PC-3 (cell line): ENCODE results near the gene L3MBTL4. TPM values are rescaled to one million over a fixed set of nuclear protein-coding genes. Genes with fewer than 3 reads are reported as not detected.

Experiments
- ATAC-seq: fragments of 200-7000 bp; cut with Tn5 transposase; 2 replicates; pipeline ENCODE4 v1.9.1; 2020; ENCODE audit warnings: mild to moderate bottlenecking, moderate library complexity
- BruUV-seq: library from RNA; stranded (reverse); fragments of 400-500 nt; replicated peaks from 2 replicates; lab custom pipeline; 2021; lab: Mats Ljungman, UMichigan
- CTCF ChIA-PET: fragments of 300-600 bp; sonication (Branson Sonifier 250); formaldehyde crosslinking; loops from one replicate; lab custom pipeline; 2022; ENCODE audit warnings: antibody characterized with exemption; lab: Charles Lee
- POLR2A ChIA-PET: fragments of 300-600 bp; sonication (Branson Sonifier 250); formaldehyde crosslinking; loops from one replicate; lab custom pipeline; 2022; ENCODE audit warnings: antibody characterized with exemption; ENCODE audit not compliant: unreplicated experiment; lab: Charles Lee
- DNase-seq: peaks from one replicate; pipeline ENCODE4 v3.0.0-alpha.2; 2015
- H2AFZ ChIP-seq: fragments of 300-600 bp; sonication (generic); 2 replicates; pipeline ENCODE4 v1.6.0; 2016; ENCODE audit warnings: antibody characterized with exemption, low read length
- H3F3A ChIP-seq: fragments of 300-600 bp; sonication (generic); one replicate; pipeline ENCODE4 v1.6.0; 2017; ENCODE audit warnings: antibody characterized with exemption, low read length, control low read depth, mild to moderate bottlenecking; ENCODE audit not compliant: unreplicated experiment
- H3K27ac ChIP-seq: fragments of 300-600 bp; sonication (generic); 2 replicates; pipeline ENCODE4 v1.5.1; 2016; ENCODE audit warnings: mild to moderate bottlenecking, low read length
- H3K27me3 ChIP-seq: fragments of 300-600 bp; sonication (generic); 2 replicates; pipeline ENCODE4 v1.6.1; 2016; ENCODE audit warnings: low read length, mixed read lengths
- H3K36me3 ChIP-seq: fragments of 300-600 bp; sonication (generic); 2 replicates; pipeline ENCODE4 v1.6.1; 2016; ENCODE audit warnings: low read depth, mixed run types, low read length, mixed read lengths
- H3K4me1 ChIP-seq: fragments of 300-600 bp; sonication (generic); 2 replicates; pipeline ENCODE4 v1.5.1; 2016; ENCODE audit warnings: low read length; ENCODE audit not compliant: insufficient read depth
- H3K4me2 ChIP-seq: fragments of 300-600 bp; sonication (generic); 2 replicates; pipeline ENCODE4 v1.6.0; 2016; ENCODE audit warnings: low read length
- H3K4me3 ChIP-seq: fragments of 300-600 bp; sonication (generic); 2 replicates; pipeline ENCODE4 v1.5.1; 2016; ENCODE audit warnings: mild to moderate bottlenecking, low read length, mixed read lengths
- H3K79me2 ChIP-seq: fragments of 300-600 bp; sonication (generic); 2 replicates; pipeline ENCODE4 v1.6.1; 2017; ENCODE audit warnings: low read length, mixed read lengths
- H3K9ac ChIP-seq: fragments of 300-600 bp; sonication (generic); 2 replicates; pipeline ENCODE4 v1.6.0; 2016; ENCODE audit warnings: mild to moderate bottlenecking, low read length
- H3K9me2 ChIP-seq: fragments of 300-600 bp; sonication (generic); replicated peaks from 2 replicates; pipeline ENCODE4 v1.6.1; 2016; ENCODE audit warnings: mixed run types, low read length, mixed read lengths
- H3K9me3 ChIP-seq: fragments of 300-600 bp; sonication (generic); 2 replicates; pipeline ENCODE4 v1.6.1; 2016; ENCODE audit warnings: low read length, mixed read lengths
- H4K20me1 ChIP-seq: fragments of 300-600 bp; sonication (generic); 2 replicates; pipeline ENCODE4 v1.6.1; 2016; ENCODE audit warnings: low read length, mixed read lengths
- EZH2 ChIP-seq: fragments of 300-600 bp; sonication (generic); IDR thresholded peaks from one replicate; pipeline ENCODE4 v1.6.1; 2017; ENCODE audit warnings: antibody characterized with exemption, mild to moderate bottlenecking, low read length; ENCODE audit not compliant: unreplicated experiment
- EZH2phosphoT487 ChIP-seq: fragments of 300-600 bp; sonication (generic); IDR thresholded peaks from 2 replicates; pipeline ENCODE4 v1.6.1; 2018; ENCODE audit warnings: mild to moderate bottlenecking, antibody characterized with exemption, low read length, borderline replicate concordance
- intact Hi-C: fragments of 100-400 bp; cut with micrococcal nuclease; formaldehyde crosslinking; loops from 2 replicates; pipeline ENCODE4 v1.9.0; 2023
- total RNA-seq: library from RNA; depleted of rRNA; stranded (reverse); fragments of >200 nt; gene quantifications from 2 replicates; pipeline ENCODE4 v1.2.3, GENCODE V29; 2014
- TF ChIP-seq, protein P1 (sequence below): fragments of 300-600 bp; sonication (generic); conservative IDR thresholded peaks from 2 replicates; pipeline ENCODE4 v1.5.1; 2017; ENCODE audit warnings: antibody characterized with exemption, low read depth, mild to moderate bottlenecking, low read length

The L3MBTL4 gene
- total RNA-seq, 1 experiment from 2014 or later: 0.47 TPM

- Histone ChIP-seq H3K27ac (no peak overlapping the region), H3F3A (no peaks in the 10 kb centered on the region), H3K36me3 (no peaks in the 10 kb centered on the region), H3K4me2 (no peak overlapping the region), H3K9me2 (no peaks in the 10 kb centered on the region), H3K27me3 (no peaks in the 10 kb centered on the region), H3K79me2 (no peaks in the 10 kb centered on the region), H4K20me1 (no peaks in the 10 kb centered on the region), H3K9ac (no peak overlapping the region), H2AFZ (no peak overlapping the region), H3K4me1 (peaks cover 5% of the 10 kb centered on the region; the same call in 1 of the 2 replicates), H3K9me3 (no peaks in the 10 kb centered on the region), H3K4me3 (no peak overlapping the region)
- no peak for TF ChIP-seq EZH2
- no peak for ATAC-seq
- intact Hi-C loops: no loop called here
- no peak for DNase-seq
- POLR2A ChIA-PET: no interaction called here
- CTCF ChIA-PET: no interaction called here
- BruUV-seq: no TSS peak
Observed at GRCh38 chr18:5964996-5965395, 449.7 kb downstream of the L3MBTL4 start.

DNA sequence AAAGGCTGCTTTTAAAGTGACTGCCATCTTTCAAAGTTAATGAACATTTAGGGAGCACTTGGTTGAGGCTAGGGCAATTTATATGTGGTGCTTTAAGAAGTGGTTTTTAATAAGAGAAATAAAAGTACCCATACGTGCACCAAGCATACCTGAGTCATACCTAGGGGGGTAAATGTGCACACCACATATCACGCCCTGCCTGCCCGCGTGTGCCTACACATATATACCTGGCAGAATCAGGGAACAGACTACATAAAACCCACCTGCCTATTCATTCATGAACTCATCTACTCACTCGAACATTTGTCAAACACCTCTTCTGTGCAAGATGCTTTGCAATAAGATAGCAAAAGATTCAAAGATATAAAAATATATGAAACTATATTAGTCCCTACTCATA is 450.1 kb downstream of the L3MBTL4 start:
- H3K9ac ChIP-seq: no peak overlapping the region
- H3K9me2 ChIP-seq: no peaks in the 10 kb centered on the region
- no peaks in the 10 kb centered on the region for H3F3A ChIP-seq
- H3K4me1 ChIP-seq: peaks cover 5% of the 10 kb centered on the region; the same call in 1 of the 2 replicates
- no peaks in the 10 kb centered on the region for H3K79me2 ChIP-seq
- intact Hi-C loops: no loop called here
- no peak overlapping the region for H2AFZ ChIP-seq
- no peaks in the 10 kb centered on the region for H3K9me3 ChIP-seq
- no peaks in the 10 kb centered on the region for H3K36me3 ChIP-seq
- ATAC-seq: no peak
- no peaks in the 10 kb centered on the region for H3K27me3 ChIP-seq
- no peak for DNase-seq
- ChIA-PET POLR2A (no interaction called here), CTCF (no interaction called here)
- TF ChIP-seq EZH2phosphoT487 (no peak), EZH2 (no peak)
- TF ChIP-seq, protein P1, sequence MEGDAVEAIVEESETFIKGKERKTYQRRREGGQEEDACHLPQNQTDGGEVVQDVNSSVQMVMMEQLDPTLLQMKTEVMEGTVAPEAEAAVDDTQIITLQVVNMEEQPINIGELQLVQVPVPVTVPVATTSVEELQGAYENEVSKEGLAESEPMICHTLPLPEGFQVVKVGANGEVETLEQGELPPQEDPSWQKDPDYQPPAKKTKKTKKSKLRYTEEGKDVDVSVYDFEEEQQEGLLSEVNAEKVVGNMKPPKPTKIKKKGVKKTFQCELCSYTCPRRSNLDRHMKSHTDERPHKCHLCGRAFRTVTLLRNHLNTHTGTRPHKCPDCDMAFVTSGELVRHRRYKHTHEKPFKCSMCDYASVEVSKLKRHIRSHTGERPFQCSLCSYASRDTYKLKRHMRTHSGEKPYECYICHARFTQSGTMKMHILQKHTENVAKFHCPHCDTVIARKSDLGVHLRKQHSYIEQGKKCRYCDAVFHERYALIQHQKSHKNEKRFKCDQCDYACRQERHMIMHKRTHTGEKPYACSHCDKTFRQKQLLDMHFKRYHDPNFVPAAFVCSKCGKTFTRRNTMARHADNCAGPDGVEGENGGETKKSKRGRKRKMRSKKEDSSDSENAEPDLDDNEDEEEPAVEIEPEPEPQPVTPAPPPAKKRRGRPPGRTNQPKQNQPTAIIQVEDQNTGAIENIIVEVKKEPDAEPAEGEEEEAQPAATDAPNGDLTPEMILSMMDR: no peak
- no peak overlapping the region for H3K4me3 ChIP-seq
- no peaks in the 10 kb centered on the region for H4K20me1 ChIP-seq
- H3K4me2 ChIP-seq: no peak overlapping the region
- no TSS peak for BruUV-seq
- H3K27ac ChIP-seq: no peak overlapping the region

DNA sequence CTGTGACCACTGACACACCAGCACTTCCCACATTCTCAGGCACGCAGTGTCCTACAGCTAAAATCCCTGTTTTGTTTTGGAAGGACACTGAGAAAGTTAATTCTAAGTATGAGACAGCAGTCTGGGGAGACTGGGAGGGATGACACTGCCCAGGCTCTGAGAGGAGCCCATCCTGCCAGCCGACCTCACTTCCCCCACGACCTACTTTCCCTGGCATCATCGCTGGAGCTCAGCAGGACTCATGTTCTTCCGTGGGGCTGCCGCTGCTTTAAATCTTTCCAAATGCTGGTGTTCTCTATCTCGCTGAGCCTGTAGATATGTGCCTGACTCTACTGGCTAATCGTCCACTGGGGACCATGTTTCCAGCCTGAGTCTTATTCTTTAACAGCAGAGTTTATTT is 450.6 kb downstream of the L3MBTL4 start:
- no peaks in the 10 kb centered on the region for H3K9me2 ChIP-seq
- no peak overlapping the region for H3K27ac ChIP-seq
- TF ChIP-seq, protein P1: no peak
- no peak for TF ChIP-seq EZH2phosphoT487
- TF ChIP-seq EZH2: no peak
- ATAC-seq: no peak
- no peak overlapping the region for H3K9ac ChIP-seq
- H2AFZ ChIP-seq: no peak overlapping the region
- H3K4me1 ChIP-seq: peaks cover 5% of the 10 kb centered on the region; the same call in 1 of the 2 replicates
- H3F3A ChIP-seq: no peaks in the 10 kb centered on the region
- DNase-seq: no peak
- H3K4me3 ChIP-seq: no peak overlapping the region
- no peaks in the 10 kb centered on the region for H3K79me2 ChIP-seq
- no peaks in the 10 kb centered on the region for H3K27me3 ChIP-seq
- H3K36me3 ChIP-seq: no peaks in the 10 kb centered on the region
- ChIA-PET POLR2A (no interaction called here), CTCF (no interaction called here)
- intact Hi-C loops: no loop called here
- H3K9me3 ChIP-seq: no peaks in the 10 kb centered on the region
- H4K20me1 ChIP-seq: no peaks in the 10 kb centered on the region
- no TSS peak for BruUV-seq
- H3K4me2 ChIP-seq: no peak overlapping the region
